ENCODE results near the gene SCFD2.
"Not testable (repeated sequence)": the region's sequence is repeated elsewhere in the genome, so short reads cannot be mapped to it uniquely, and the experiment has no call there.

The SCFD2 gene

DNA sequence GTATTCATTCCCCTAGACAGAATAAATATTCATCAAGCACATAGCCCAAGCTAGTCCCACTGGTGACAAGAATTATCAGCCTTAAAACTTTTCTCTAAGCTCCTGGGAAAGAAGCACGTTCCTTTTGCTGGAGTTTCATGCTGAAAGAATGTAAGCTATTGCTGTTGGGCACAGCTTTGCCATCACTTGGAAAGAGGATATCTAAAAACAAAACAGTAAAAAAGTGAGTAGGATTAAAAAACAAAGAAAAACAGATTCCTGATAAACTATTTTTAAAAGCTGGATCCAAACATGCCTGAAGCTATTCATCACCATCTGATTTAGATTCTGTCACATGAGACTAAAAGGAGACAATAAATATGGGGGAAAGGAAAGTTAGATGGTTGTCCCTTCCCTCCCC is 176.8 kb downstream of the SCFD2 start:
- DNase-seq (ENCODE audit: low spot score) = no peak

DNA sequence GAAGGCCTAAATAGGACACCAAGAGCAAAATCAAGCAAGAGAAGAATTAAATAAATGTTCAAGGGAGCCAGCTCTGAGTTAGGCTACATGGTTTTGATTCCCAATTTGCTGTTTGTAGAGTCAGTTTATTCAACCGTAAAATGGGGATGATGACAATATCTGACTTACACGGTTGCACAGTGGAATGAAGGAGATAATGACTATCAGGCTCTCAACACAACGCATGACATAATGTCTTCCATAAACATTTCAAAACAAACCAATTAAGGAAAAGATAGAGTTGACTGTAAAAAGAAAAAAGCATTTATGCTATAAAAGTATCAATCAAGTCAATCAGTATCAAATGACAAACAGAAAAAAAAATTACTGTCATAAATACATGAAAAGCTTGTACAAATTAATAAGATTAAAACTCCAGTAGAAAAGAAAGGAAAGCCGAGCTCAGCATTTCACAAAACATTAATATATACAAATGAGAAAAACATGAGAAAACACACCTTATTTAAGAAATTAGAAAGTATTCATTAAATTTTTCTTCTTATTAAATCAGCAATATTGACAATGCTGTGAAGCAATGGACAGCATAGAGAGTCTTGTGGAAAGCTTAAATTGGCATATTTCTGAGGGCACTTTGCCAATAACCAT is 179.0 kb downstream of the SCFD2 start:
- no peak for DNase-seq (ENCODE audit: low spot score)

DNA sequence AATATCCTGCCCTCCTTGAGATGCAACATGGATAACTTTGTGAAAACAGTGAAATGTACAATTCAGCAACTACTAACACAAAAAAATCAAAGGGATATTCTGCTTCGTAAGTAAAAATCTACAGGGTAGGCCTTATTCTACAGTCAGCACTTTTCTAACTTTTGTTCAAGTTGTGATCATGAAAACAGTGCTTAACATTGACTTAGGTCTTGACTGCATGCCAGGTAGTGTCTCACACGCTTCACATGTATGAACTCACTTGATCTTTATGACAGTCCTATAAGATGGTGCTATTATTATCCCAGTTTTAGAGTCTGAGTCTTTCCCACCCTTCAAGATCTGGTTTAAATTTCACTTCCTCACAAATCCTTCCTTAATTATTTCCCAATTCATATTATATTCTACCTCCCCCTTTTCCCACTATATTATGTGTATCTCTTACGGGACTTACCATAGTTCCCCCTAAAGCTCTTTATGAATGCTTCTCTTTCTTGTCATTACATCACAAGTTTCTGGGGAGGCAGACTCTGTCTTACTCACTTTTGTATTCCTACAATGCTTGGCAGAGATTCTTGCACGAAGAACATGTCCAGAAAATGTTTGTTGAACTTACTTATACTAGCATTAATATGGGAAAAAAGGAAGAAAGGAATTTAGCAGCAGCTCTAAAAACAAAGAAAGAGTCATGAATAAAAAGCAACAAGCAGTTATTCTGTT is 179.8 kb downstream of the SCFD2 start:
- DNase-seq (ENCODE audit: low spot score) = no peak

DNA sequence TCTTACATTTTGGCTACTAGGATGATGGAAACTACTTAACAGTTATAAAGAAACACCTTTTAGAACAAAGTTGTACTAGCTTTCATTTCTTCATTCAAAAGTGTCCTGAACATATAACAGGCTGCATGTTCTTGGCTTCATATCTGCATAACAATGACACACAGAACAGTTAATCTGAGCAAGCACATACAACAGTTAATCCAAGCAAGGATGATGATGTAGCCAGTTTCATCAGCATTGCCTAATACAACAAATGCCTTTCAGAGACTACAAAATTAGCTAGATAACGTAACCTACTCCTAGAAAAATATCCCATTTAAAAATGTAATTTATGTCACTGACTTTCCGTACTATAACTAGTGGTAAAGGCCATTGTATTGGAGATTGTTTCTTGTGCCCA is 182.1 kb downstream of the SCFD2 start:
- no peak for DNase-seq (ENCODE audit: low spot score)

DNA sequence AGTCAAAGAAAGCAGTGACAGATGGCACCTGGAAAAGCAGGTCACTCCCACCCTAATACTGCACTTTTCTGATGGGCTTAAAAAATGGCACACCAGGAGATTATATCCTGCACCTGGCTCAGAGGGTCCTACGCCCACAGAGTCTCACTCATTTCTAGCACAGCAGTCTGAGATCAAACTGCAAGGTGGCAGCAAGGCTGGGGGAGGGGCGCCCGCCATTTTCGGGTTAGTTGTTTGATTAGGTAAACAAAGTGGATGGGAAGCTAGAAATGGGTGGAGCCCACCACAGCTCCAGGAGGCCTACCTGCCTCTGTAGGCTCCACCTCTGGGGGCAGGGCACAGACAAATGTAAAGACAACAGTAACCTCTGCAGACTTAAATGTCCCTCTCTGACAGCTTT is 188.1 kb downstream of the SCFD2 start:
- not testable (repeated sequence) for DNase-seq (ENCODE audit: low spot score)

DNA sequence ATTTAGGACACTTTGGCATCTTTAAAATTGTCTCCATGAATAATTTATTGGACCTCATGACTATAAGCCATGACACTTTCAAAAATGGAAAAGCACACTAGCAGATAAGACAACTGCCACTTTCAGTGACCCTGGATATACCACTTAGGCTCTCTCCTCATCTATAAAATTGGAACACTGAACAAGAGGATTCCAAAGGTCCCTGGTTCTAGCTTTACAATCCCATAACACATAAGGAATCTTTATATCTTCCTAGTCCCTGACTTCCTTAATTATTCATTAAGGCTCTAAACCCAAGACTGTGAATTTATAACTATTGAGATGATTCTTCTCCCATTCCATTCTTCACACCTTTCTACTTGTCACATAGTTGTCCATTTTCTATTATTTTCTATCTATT is 190.2 kb downstream of the SCFD2 start:
- DNase-seq (ENCODE audit: low spot score) = no peak

DNA sequence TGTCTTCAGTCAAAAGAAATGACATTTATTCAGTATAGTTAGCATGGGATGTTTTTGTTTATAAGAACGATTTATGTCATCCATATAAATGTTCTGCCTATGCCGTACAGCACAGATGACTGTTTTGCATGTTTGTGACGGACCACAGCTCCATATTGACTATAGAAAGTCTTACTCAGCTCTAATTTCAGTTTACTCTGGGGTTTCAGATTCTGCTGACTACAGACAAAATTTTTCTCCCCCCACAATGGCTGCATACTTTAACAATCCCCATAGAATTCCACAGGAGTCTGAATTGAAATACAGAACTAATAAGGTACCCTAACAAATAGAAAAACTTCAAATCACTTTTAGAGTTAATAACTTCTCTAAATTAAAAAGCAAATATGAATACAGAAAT is 191.0 kb downstream of the SCFD2 start:
- no peak for DNase-seq (ENCODE audit: low spot score)

DNA sequence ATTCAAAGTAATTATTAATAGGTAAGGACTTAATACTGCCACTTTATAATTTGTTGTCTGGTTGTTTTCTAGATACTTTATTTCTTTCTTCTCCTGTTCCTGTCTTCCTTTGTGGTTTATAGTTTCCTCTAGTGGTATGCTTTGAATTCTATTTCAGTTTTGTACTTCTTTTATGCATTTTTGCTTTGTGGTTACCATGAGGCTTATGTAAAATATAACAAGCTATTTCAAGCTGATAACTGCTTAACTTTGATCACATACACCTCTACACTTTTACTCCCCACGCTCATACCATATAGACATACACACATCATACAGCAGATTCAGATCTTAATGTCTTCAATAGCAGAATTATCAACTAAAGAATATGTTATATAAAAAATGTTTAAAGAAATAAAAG is 192.3 kb downstream of the SCFD2 start:
- DNase-seq (ENCODE audit: low spot score) = no peak

DNA sequence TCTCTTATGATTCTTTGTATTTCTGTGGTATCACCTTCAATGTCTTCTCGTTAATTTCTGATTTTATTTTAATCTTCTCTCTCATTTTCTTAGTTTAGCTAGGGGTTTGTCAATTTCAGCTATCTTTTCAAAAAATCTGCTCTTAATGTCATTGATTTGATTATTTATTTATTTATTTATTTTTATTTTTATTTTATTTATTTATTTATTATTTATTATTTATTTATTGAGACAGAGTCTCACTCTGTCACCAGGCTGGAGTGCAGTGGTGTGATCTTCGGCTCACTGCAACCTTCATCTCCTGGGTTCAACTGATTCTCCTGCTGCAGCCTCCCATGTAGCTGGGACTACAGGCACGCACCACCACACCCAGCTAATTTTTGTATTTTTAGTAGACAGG is 194.1 kb downstream of the SCFD2 start:
- DNase-seq (ENCODE audit: low spot score) = no peak

DNA sequence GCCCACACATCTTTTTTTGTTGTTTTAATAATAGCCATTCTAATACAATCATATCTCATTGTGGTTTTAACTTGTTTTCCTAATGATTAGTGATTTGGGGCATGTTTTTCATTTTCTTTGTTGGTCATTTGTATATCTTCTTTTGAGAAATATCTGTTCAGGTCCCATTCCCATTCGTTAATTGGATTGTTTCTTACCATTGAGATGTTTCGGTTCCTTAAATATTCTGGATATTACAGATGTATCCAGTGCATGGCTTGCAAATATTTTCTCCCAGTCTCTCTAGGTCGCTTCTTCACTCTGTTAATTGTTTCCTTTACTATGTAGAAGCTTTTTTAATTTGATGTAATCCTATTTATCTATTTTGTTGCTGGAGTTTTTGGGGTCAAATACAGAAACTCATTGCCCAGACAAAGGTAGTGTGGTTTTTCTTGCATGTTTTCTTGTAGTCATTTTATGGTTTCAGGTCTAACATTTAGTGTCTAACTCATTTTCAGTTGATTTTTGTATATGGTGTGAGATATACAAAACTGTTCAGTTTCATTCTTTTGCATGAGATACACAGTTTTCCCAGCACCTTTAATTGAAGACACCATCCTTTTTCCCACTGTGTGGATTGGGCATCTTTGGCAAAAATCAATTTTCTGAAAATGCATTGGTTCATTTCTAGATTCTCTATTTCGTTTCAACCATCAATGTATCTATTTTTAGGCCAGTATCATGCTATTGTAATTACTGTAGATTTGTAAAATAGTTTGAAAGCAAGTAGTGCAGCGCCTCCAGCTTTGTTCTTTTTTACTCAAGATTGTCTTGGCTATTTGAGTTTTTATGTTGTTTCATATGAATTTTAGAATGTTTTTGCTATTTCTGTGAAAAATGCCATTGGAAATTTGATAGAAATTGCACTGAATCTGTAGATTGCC is 195.9 kb downstream of the SCFD2 start:
- no peak for DNase-seq (ENCODE audit: low spot score)

DNA sequence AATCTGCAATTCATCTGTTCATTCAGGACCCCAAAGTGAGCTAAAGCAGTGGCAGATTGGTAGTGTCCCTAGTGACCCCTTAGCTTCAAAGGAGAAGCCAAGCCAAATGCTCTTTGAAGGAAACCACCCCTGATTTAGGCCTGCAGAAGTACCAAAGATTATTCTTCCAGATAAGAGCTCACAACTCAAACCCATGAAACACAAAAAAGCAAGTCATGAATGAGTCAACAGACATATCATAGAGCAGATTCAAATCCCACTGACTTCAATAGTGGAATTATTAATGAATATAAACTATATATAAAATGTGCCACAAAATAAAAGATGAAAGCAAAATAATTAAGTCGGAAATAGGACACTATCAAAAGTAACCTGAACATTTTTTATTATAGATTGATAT is 197.6 kb downstream of the SCFD2 start:
- DNase-seq (ENCODE audit: low spot score) = no peak

DNA sequence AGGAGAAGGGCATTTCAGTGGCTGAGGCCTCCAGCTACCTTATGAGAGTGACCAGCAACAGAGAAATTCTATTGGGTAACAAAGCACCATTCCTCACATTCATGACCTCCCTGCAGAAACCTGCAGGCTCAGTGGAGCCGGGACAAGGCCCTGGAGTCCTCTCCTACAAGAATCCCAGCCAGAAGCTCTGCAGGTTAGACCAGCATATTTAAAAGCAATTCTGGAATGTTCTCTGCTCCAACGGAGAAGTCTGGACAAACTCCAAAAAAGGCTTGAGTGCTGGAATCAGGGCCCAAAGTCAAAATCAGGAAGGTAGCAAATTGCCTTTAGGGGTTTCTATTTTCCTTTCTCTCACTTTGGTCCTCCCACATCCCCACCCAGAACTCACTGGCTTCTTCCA is 202.9 kb downstream of the SCFD2 start:
- no peak for DNase-seq (ENCODE audit: low spot score)

DNA sequence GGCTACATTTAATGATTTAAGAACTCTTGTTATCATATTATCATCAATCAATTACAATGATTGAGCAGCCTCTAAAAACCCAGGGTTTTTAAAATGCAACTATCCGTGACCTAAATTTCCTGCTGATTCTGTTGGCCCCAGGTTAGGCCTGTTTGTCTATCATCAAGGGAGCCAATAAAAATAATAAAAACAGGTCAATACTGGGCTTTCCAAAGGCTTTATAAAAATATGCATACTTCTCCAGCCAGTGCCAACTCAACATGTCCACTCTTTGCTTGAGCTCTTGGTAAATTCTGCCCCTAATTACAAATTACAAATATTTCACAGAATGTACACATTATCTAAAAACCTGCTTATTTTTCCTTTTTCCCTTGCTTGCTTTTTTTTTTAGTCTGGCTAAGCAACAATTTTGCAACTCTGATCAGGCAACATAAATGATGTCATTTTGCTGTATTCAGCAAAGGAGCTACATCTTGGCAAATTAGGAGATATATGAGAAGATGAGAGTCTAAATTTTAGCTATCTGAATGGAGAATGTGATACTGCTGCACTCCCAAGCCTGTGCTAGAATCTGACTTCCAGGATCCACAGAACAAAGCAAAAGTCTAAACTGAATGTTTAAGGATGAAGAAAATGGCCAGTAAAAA is 204.0 kb downstream of the SCFD2 start:
- no peak for DNase-seq (ENCODE audit: low spot score)

DNA sequence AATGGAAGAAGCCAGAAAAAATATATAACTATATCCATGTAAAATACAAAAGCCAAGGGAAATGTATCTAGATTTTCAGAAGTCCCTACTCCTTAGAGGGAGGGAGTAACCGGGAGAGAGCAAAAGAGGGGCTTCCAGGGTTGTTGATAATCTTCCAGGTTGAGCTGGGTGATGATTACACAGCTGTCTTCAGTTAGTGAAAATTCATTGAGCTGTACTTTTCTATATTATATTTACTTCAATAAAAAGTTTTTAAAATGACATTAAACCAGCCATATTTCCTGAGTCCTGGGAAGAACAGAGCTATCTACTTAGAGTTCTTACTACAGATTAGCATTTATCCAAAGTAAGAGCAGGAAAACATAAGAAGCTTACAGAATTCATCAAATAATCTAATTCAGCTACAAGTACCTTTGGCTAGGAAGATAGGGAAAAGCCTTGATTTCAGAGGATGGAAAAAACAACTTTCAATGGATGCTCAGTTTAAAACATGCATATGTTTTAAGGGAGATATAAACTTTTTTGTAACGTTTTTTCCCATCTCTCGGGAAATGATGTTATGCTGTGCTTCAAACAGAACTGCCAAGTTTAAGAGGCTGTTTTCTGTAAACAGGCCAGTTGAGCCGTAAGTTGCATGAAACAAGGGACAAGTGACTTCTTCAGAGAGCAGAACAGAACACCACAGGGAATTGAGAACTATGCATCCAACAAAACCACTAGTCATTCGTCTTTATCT is 204.6 kb downstream of the SCFD2 start:
- no peak for DNase-seq (ENCODE audit: low spot score)

DNA sequence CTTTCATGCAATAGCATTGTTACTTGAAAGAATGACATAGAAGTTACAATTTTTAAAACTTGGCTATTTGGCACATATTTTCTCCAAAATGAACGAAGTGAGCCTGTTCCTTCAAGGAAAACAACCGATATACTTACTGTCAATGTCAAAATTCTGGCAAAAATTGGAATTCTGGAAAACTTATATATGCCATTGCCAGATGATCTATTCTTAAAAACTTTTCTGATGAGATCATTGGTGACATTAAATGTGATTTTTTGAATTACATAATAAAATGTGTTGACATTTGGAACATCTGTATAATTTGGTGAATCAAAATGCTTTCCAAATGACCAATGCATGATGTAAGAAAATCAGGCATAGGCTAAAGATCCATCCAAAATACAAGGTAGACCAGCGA is 209.0 kb downstream of the SCFD2 start:
- DNase-seq (ENCODE audit: low spot score) = no peak

DNA sequence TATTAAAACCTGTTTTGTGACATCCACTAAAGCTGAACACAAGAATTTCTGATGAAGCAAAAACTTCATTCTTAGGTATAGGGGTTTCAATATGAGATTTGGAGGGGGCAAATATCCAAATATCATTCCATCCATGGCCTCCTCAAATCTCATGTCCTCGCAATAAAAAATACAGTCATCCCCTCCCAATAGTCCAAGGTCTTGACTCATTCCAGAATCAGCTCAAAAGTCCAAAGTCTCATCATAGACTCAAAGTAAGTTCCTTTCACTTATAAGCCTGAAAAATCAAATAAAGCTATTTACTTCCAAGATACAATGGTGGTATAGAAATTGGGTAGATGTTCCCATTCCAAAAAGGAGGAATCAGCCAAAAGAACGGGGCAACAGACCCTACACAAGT is 213.4 kb downstream of the SCFD2 start:
- no peak for DNase-seq (ENCODE audit: low spot score)

DNA sequence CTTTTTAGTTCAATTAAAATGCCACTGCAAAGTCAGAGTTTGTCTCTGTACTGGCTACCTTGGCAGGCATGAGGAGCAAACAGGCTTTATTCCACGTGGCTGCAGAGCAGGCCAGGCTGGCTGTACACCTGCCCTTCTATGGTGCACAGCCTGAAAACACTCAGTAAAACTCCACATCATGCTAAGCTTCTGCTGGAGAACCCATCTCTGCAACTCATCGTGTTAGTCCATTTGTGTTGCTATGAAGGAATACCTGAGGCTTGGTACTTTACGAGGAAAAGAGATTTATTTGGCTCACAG is 214.4 kb downstream of the SCFD2 start:
- no peak for DNase-seq (ENCODE audit: low spot score)

DNA sequence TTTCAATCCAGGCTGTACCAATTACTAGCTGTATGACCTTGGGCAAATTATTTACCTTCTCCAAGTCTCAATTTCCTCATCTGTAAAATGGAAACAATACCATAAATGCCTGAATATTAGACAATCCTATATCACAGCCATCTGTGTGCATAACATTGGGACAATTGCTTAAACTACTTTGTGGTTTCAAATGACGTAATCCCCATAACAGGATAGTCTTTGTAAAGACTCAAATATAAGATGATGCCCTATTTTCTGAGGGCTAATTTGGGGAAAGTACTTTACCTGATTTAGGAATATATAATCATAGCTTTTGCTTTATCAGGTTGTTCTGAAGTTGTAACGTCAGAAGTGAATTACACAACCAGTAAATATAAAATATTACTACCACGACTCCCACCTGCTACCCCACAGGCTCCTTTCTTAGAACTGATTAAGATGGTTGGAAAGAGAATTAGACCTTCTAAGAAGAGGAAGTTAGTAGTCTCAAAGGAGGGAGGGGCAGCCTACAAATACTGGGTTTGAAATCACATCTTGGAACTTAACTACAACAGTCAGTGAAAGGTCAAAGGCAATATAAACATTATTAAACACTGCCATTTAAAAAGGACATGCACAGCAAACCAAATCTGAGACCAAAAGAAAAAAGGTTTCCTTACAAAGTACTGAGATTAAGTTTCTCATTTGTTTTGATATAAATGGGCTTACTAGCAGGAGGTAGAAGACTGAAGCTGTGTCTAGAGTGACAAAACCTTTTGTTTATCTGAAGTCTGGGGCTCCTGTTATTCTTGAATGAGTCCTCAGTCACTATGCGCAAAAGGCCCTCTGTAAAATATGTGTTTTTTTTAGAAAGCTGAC is 215.0 kb downstream of the SCFD2 start:
- no peak for DNase-seq (ENCODE audit: low spot score)

DNA sequence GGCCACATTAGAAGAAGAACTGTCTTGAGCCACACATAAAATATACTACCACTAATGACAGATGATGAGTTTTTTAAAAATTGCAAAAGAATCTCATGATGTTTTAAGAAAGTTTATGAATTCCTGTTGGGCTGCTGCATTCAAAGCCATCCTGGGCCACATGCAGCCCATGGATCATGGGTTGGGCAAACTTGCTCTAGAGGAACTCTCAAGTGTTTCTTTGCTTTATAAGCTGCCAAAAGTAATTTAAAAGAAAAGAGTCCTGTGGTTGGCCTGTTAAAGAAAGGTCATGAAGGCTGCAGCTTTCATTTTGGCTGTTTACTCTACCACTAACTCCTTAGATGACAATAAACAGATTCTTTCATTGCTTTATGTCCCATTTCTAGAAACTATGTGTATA is 218.2 kb downstream of the SCFD2 start:
- no peak for DNase-seq (ENCODE audit: low spot score)

DNA sequence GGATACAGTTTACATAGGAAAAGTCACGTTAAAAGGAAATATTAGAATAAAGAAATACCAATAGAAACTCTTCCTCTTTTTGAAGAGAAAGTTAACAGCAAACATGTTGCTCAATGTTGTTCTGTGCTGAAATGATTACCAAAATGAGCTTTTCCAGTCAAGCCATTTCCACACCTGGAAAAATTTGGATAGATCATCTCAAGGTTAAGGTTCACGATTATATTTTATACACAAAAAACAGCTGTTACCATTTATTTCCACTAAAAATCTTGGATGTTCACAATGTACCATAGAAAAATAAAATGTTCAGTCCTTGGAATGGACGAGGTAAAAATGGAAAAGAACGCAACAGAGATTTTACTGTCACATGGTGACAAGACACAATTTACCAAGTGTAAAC is 218.7 kb downstream of the SCFD2 start:
- DNase-seq (ENCODE audit: low spot score) = no peak

DNA sequence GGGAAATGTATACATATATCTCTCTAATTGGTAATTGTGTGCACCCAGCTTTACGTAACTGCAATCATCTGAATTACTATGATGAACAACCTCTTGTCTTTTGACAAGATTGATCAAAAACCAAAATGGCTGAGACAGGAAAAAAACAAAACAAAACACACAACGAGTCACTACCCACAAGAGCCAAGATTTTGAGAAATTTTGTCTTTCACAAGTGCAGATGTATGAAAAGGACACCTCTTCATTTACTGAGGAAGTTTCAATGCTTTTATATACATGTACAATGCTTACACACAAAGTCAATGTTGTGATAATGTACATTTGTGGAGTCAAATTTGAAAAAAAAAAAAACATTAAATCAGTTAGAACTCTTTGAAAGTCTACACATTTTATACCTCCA is 224.6 kb downstream of the SCFD2 start:
- no peak for DNase-seq (ENCODE audit: low spot score)
